ENCODE data around the gene ELAVL4. TPM values are rescaled to one million over a fixed set of nuclear protein-coding genes. Genes with fewer than 3 reads are reported as not detected.

ELAVL4 gene
- polyA plus RNA-seq, 3 donors, result not detected

- no peaks in the 10 kb centered on the region for H3K79me2 ChIP-seq (ENCODE audit: insufficient read depth, low read length)
- Mint-ChIP-seq H3K36me3 (peaks cover 0 to 3% of the 10 kb centered on the region in 2 donors), H3K9me3 (peaks cover 3 to 18% (median 6%) of the 10 kb centered on the region in 7 donors), H3K27ac (no peak overlapping the region), H3K27me3 (ENCODE audit: low read depth in 3 of 3) (no peaks in the 10 kb centered on the region), H3K4me1 (no peaks in the 10 kb centered on the region), H3K4me3 (no peak overlapping the region)
- no peak overlapping the region for H2AFZ ChIP-seq (ENCODE audit: insufficient read depth, low read depth, low read length, poor library complexity, severe bottlenecking)
- WGBS (ENCODE audit: insufficient coverage), result no CpG with 5 or more reads among the region's 5 CpGs
- H3K4me3 ChIP-seq (replicated peaks in 1 of 3; ENCODE audit: low read depth in 2 of 3, low read length in 3 of 3), result no peak overlapping the region
- no peaks in the 10 kb centered on the region for H3K36me3 ChIP-seq (replicated peaks in 1 of 2; ENCODE audit: control insufficient read depth in 1 of 2, insufficient read depth in 2 of 2, low read length in 2 of 2)
- peaks cover 7 to 18% of the 10 kb centered on the region in 2 donors for H3K9me3 ChIP-seq (replicated peaks in 1 of 2; ENCODE audit: control insufficient read depth in 1 of 2, insufficient read depth in 1 of 2, low read length in 2 of 2)
- no peak for DNase-seq
- TF ChIP-seq CTCF (IDR thresholded peaks at IDR 0.05), result no peak
- no peak overlapping the region for H3K4me2 ChIP-seq (replicated peaks; ENCODE audit: extremely low read depth, low read length, poor library complexity, severe bottlenecking)
- H3K27me3 ChIP-seq (ENCODE audit: control insufficient read depth in 2 of 2, insufficient read depth in 2 of 2, low read length in 2 of 2), result no peaks in the 10 kb centered on the region
- no peaks in the 10 kb centered on the region for H4K20me1 ChIP-seq (ENCODE audit: insufficient read depth, low read length)
- no peaks in the 10 kb centered on the region for H3K4me1 ChIP-seq (ENCODE audit: control insufficient read depth in 1 of 2, insufficient read depth in 2 of 2, low read length in 2 of 2)
- H3K27ac ChIP-seq (ENCODE audit: low read depth in 1 of 2, low read length in 2 of 2), result no peak overlapping the region
- no peak overlapping the region for H3K9ac ChIP-seq (ENCODE audit: insufficient read depth, low read length, poor library complexity, severe bottlenecking)
- intact Hi-C loops (cut with micrococcal nuclease), result no loop called here
Measured at GRCh38 chr1:50231209-50231608, 122.5 kb downstream of the ELAVL4 start.

- Mint-ChIP-seq H3K27ac (no peak overlapping the region), H3K4me1 (no peaks in the 10 kb centered on the region), H3K36me3 (no peaks in the 10 kb centered on the region), H3K9me3 (peaks cover 0 to 10% (median 1%) of the 10 kb centered on the region in 7 donors), H3K4me3 (no peak overlapping the region), H3K27me3 (ENCODE audit: low read depth in 3 of 3) (no peaks in the 10 kb centered on the region)
- no peaks in the 10 kb centered on the region for H3K36me3 ChIP-seq (replicated peaks in 1 of 2; ENCODE audit: control insufficient read depth in 1 of 2, insufficient read depth in 2 of 2, low read length in 2 of 2)
- intact Hi-C loops (cut with micrococcal nuclease), result no loop called here
- no peaks in the 10 kb centered on the region for H3K4me1 ChIP-seq (ENCODE audit: control insufficient read depth in 1 of 2, insufficient read depth in 2 of 2, low read length in 2 of 2)
- no peak for TF ChIP-seq CTCF (IDR thresholded peaks at IDR 0.05)
- no peak overlapping the region for H3K9ac ChIP-seq (ENCODE audit: insufficient read depth, low read length, poor library complexity, severe bottlenecking)
- WGBS (ENCODE audit: insufficient coverage), result 88% methylated on average over 1 of the region's 3 CpGs
- no peak overlapping the region for H3K4me2 ChIP-seq (replicated peaks; ENCODE audit: extremely low read depth, low read length, poor library complexity, severe bottlenecking)
- H3K27me3 ChIP-seq (ENCODE audit: control insufficient read depth in 2 of 2, insufficient read depth in 2 of 2, low read length in 2 of 2), result no peaks in the 10 kb centered on the region
- no peaks in the 10 kb centered on the region for H3K79me2 ChIP-seq (ENCODE audit: insufficient read depth, low read length)
- H3K27ac ChIP-seq (ENCODE audit: low read depth in 1 of 2, low read length in 2 of 2), result no peak overlapping the region
- no peak overlapping the region for H3K4me3 ChIP-seq (replicated peaks in 1 of 3; ENCODE audit: low read depth in 2 of 3, low read length in 3 of 3)
- H4K20me1 ChIP-seq (ENCODE audit: insufficient read depth, low read length), result no peaks in the 10 kb centered on the region
- no peak overlapping the region for H2AFZ ChIP-seq (ENCODE audit: insufficient read depth, low read depth, low read length, poor library complexity, severe bottlenecking)
- no peak for DNase-seq
- H3K9me3 ChIP-seq (replicated peaks in 1 of 2; ENCODE audit: control insufficient read depth in 1 of 2, insufficient read depth in 1 of 2, low read length in 2 of 2), result peaks cover 0 to 8% of the 10 kb centered on the region in 2 donors
Measured at GRCh38 chr1:50232336-50232735, 123.6 kb downstream of the ELAVL4 start.

Data from CD14-positive monocyte (primary cell).